Bronchial epithelial cell (primary cell): ENCODE results near the gene P2RX4. TPM values are rescaled to one million over a fixed set of nuclear protein-coding genes. Genes with fewer than 3 reads are reported as not detected.
"Not testable (repeated sequence)": the region's sequence is repeated elsewhere in the genome, so short reads cannot be mapped to it uniquely, and the experiment has no call there.

Experiments used
- DNase-seq: peaks from one replicate; pipeline ENCODE4 v3.0.0-alpha.2; 2010; ENCODE audit warnings: low read depth
- FAIRE-seq: peaks from 2 replicates; lab custom pipeline; 2011; peaks lifted over from hg19 to GRCh38; lab: Jason Lieb, UNC
- H3K27me3 ChIP-seq: 2 replicates; pipeline ENCODE4 v1.5.1; 2011; ENCODE audit warnings: low read length; ENCODE audit not compliant: control insufficient read depth, insufficient read depth
- H3K36me3 ChIP-seq: 2 replicates; pipeline ENCODE4 v1.5.1; 2011; ENCODE audit warnings: low read length; ENCODE audit not compliant: control insufficient read depth, insufficient read depth
- H3K4me3 ChIP-seq: 2 replicates; pipeline ENCODE4 v1.5.1; 2011; ENCODE audit warnings: mild to moderate bottlenecking, low read depth, low read length, control low read depth
- CTCF ChIP-seq: IDR thresholded peaks from 2 replicates; pipeline ENCODE4 v1.5.1; 2011; ENCODE audit warnings: mild to moderate bottlenecking, moderate library complexity, low read length, control low read depth, inconsistent platforms; ENCODE audit not compliant: insufficient read depth, severe bottlenecking
- total RNA-seq: library from RNA; depleted of rRNA; stranded (reverse); fragments of >200 nt; gene quantifications from 2 replicates; pipeline ENCODE4 v1.2.1, GENCODE V29; 2014

P2RX4 gene
- total RNA-seq, 1 donor from 2014 or later, result 13.4 TPM

GRCh38 chr12:121226399-121226798 lies 16.5 kb downstream of the P2RX4 start:
- no peaks in the 10 kb centered on the region for H3K27me3 ChIP-seq
- no peak for TF ChIP-seq CTCF
- DNase-seq (no peak), FAIRE-seq (no peak)
- H3K4me3 ChIP-seq, result no peak overlapping the region
- no peaks in the 10 kb centered on the region for H3K36me3 ChIP-seq

GRCh38 chr12:121226871-121227270 lies 16.9 kb downstream of the P2RX4 start:
- not testable (repeated sequence) for FAIRE-seq

GRCh38 chr12:121227294-121227693 lies 17.4 kb downstream of the P2RX4 start:
- DNase-seq (peak; percentile 67), FAIRE-seq (no peak)
- peak; percentile 5 for TF ChIP-seq CTCF
- no peaks in the 10 kb centered on the region for H3K27me3 ChIP-seq
- no peaks in the 10 kb centered on the region for H3K36me3 ChIP-seq
- no peak overlapping the region for H3K4me3 ChIP-seq

More at GRCh38 chr12:121226871-121227270, 16.9 kb downstream of the P2RX4 start:
- H3K27me3 ChIP-seq, DNase-seq, H3K4me3 ChIP-seq, H3K36me3 ChIP-seq: not testable (repeated sequence)

GRCh38 chr12:121228919-121229665 lies 19.2 kb downstream of the P2RX4 start:
- TF ChIP-seq CTCF, result no peak
- H3K36me3 ChIP-seq, result no peaks in the 10 kb centered on the region
- H3K27me3 ChIP-seq, result no peaks in the 10 kb centered on the region
- H3K4me3 ChIP-seq, result no peak overlapping the region
- DNase-seq (no peak), FAIRE-seq (no peak)

- not testable (repeated sequence) for FAIRE-seq, H3K4me3 ChIP-seq, H3K27me3 ChIP-seq, H3K36me3 ChIP-seq
- peak; percentile 73 for DNase-seq
- peak; percentile 80 for TF ChIP-seq CTCF
Observed at GRCh38 chr12:121229826-121230537, 20.1 kb downstream of the P2RX4 start.

GRCh38 chr12:121230538-121230907 lies 20.6 kb downstream of the P2RX4 start:
- FAIRE-seq (no peak), DNase-seq (no peak)
- Histone ChIP-seq H3K36me3 (no peaks in the 10 kb centered on the region), H3K27me3 (no peaks in the 10 kb centered on the region), H3K4me3 (no peak overlapping the region)
- no peak for TF ChIP-seq CTCF
